PC-3 (cell line): ENCODE results near the gene PVALB.

Experiments
- CTCF ChIP-seq: fragments of 300-600 bp; sonication (generic); conservative IDR thresholded peaks from 2 replicates; pipeline ENCODE4 v1.5.1; 2017; ENCODE audit warnings: antibody characterized with exemption, low read depth, mild to moderate bottlenecking, low read length
- EZH2phosphoT487 ChIP-seq: fragments of 300-600 bp; sonication (generic); IDR thresholded peaks from 2 replicates; pipeline ENCODE4 v1.6.1; 2018; ENCODE audit warnings: mild to moderate bottlenecking, antibody characterized with exemption, low read length, borderline replicate concordance

- no peak for TF ChIP-seq EZH2phosphoT487
- no peak for TF ChIP-seq CTCF
Observed at GRCh38 chr22:36835903-36836302, 19.1 kb upstream of the PVALB start.
